Keratinocyte (primary cell): ENCODE results near the gene FHIP1A. TPM values are rescaled to one million over a fixed set of nuclear protein-coding genes. Genes with fewer than 3 reads are reported as not detected.

Experiments
- DNase-seq: peaks from one replicate; pipeline ENCODE4 v3.0.0-alpha.2; 2011; ENCODE audit warnings: low read depth, missing footprints, low spot score
- FAIRE-seq: peaks from 2 replicates; lab custom pipeline; 2011; peaks lifted over from hg19 to GRCh38; lab: Jason Lieb, UNC
- H2AFZ ChIP-seq: 2 replicates; pipeline ENCODE4 v1.6.0; 2012; ENCODE audit warnings: low read length, control low read depth, inconsistent platforms; ENCODE audit not compliant: control insufficient read depth
- H3K27ac ChIP-seq: 2 replicates; pipeline ENCODE4 v1.5.1; 2011; ENCODE audit warnings: low read length; ENCODE audit not compliant: control insufficient read depth, insufficient read depth
- H3K27me3 ChIP-seq: 3 replicates; pipeline ENCODE4 v1.6.0; 2011; ENCODE audit warnings: low read length; ENCODE audit not compliant: control insufficient read depth, insufficient read depth; ENCODE audit errors: extremely low read depth
- H3K36me3 ChIP-seq, 2 experiments: 2 replicates in 1 of 2; 3 replicates in 1 of 2; pipeline ENCODE4 v1.5.1; 2011; ENCODE audit warnings: low read length in 2 of 2, mild to moderate bottlenecking in 1 of 2; ENCODE audit not compliant: control insufficient read depth in 2 of 2, insufficient read depth in 2 of 2; ENCODE audit errors: extremely low read depth in 1 of 2
- H3K4me1 ChIP-seq: 3 replicates; pipeline ENCODE4 v1.5.1; 2011; ENCODE audit warnings: low read length; ENCODE audit not compliant: control insufficient read depth, insufficient read depth; ENCODE audit errors: extremely low read depth
- H3K4me2 ChIP-seq: 3 replicates; pipeline ENCODE4 v1.6.0; 2011; ENCODE audit warnings: low read depth, low read length; ENCODE audit not compliant: control insufficient read depth, insufficient read depth; ENCODE audit errors: extremely low read depth
- H3K4me3 ChIP-seq, 3 experiments: fragments of 200-600 bp in 1 of 3; sonication (generic) in 1 of 3; 2 replicates in 2 of 3; 3 replicates in 1 of 3; pipeline ENCODE4 v1.5.1; 2011 to 2016; ENCODE audit warnings: low read length in 3 of 3, mild to moderate bottlenecking in 3 of 3, control low read depth in 2 of 3, inconsistent platforms in 1 of 3, low read depth in 1 of 3, mixed read lengths in 1 of 3, mixed run types in 1 of 3, moderate library complexity in 1 of 3; ENCODE audit not compliant: control insufficient read depth in 2 of 3, insufficient read depth in 2 of 3; ENCODE audit errors: extremely low read depth in 1 of 3
- H3K79me2 ChIP-seq: 2 replicates; pipeline ENCODE4 v1.6.0; 2012; ENCODE audit warnings: low read length; ENCODE audit not compliant: control insufficient read depth, insufficient read depth
- H3K9ac ChIP-seq: 3 replicates; pipeline ENCODE4 v1.6.0; 2011; ENCODE audit warnings: low read length; ENCODE audit not compliant: control insufficient read depth, insufficient read depth; ENCODE audit errors: extremely low read depth
- H3K9me1 ChIP-seq: 3 replicates; pipeline ENCODE4 v1.6.0; 2011; ENCODE audit warnings: low read length; ENCODE audit not compliant: control insufficient read depth, insufficient read depth; ENCODE audit errors: extremely low read depth
- H3K9me3 ChIP-seq: 2 replicates; pipeline ENCODE4 v1.5.1; 2012; ENCODE audit warnings: low read depth, low read length; ENCODE audit not compliant: control insufficient read depth
- H4K20me1 ChIP-seq: 3 replicates; pipeline ENCODE4 v1.6.0; 2011; ENCODE audit warnings: low read length; ENCODE audit not compliant: control insufficient read depth, insufficient read depth; ENCODE audit errors: extremely low read depth
- CTCF ChIP-seq, 3 experiments: IDR thresholded peaks in 1 of 3; conservative IDR thresholded peaks in 1 of 3; optimal IDR thresholded peaks in 1 of 3; 2 replicates in 2 of 3; 3 replicates in 1 of 3; pipeline versions ENCODE3 to v1.5.1; 2011; ENCODE audit warnings: low read length in 3 of 3, mild to moderate bottlenecking in 3 of 3, moderate library complexity in 2 of 3, control low read depth in 1 of 3, inconsistent platforms in 1 of 3; ENCODE audit not compliant: insufficient read depth in 2 of 3; ENCODE audit errors: extremely low read depth in 1 of 3
- EZH2 ChIP-seq: IDR thresholded peaks from one replicate; pipeline ENCODE4 v1.6.1; 2012; ENCODE audit warnings: inconsistent platforms, mild to moderate bottlenecking, low read length, moderate library complexity
- dilution Hi-C: fragments of 300-500 bp; cut with MboI; formaldehyde crosslinking; loops from one replicate; pipeline ENCODE4 v1.7.0; 2020; ENCODE audit warnings: low sequenced_read_pairs; ENCODE audit not compliant: extremely low pct_ligation_motif_present
- polyA plus RNA-seq, 5 experiments: library from polyadenylated mRNA; depleted of rRNA in 3 of 5; stranded (reverse) in 3 of 5; stranded (forward) in 1 of 5; unstranded in 1 of 5; fragments of >200 nt; gene quantifications; 1 replicate in 1 of 5; 2 replicates in 3 of 5; 3 replicates in 1 of 5; pipeline versions ENCODE4 v1.2.1 to v1.2.3, GENCODE V29; 2011 to 2012; ENCODE audit warnings: missing spikeins in 2 of 5, low read depth in 1 of 5, low replicate concordance in 1 of 5

FHIP1A gene
- polyA plus RNA-seq, 1 donor (not counting 4 experiments of a cell fraction or from before 2014, with no cell fraction given): 13.4 TPM

- Histone ChIP-seq H3K9me3 (no peaks in the 10 kb centered on the region), H3K27me3 (no peaks in the 10 kb centered on the region), H3K79me2 (peaks cover 31% of the 10 kb centered on the region), H3K4me1 (peaks cover 62% of the 10 kb centered on the region), H3K9me1 (no peaks in the 10 kb centered on the region), H2AFZ (no peak overlapping the region), H3K4me2 (peak overlapping the region; percentile 69), H3K9ac (no peak overlapping the region), H3K27ac (peak overlapping the region; percentile 51), H4K20me1 (no peaks in the 10 kb centered on the region), H3K36me3 (no peaks in the 10 kb centered on the region), H3K4me3 (peak overlapping the region in 1 of 3 experiments; percentile 36)
- dilution Hi-C loops: no loop called here
- DNase-seq (no peak), FAIRE-seq (peak; percentile 93)
- TF ChIP-seq CTCF (optimal IDR thresholded peaks at IDR 0.05 in 1 of 3, IDR thresholded peaks at IDR 0.05 in 1 of 3, conservative IDR thresholded peaks at IDR 0.05 in 1 of 3; ENCODE audit: extremely low read depth in 1 of 3, insufficient read depth in 2 of 3, low read length in 3 of 3) (no peak), EZH2 (no peak)
These were observed 21.9 kb downstream of the FHIP1A start for GRCh38 chr4:151430740-151431457.

DNA sequence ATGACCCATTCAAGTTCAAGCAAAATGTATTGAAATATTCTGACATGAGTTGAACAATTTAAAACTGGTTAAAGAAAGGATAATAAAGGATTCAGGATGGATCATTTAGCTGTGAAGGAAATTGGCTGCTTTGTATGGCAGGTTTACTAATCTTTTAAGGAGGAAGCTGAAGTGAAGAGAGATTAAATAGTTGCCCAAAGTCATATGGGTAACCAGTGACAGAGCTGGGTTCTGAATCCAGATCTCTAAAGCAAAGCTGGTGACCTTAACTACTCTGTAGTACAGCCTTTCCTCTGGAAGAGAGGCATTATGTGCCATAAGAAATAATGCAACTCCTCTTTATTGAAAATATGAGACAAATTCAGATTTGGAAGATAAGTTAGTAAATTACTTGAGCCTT, 22.8 kb downstream of the FHIP1A start:
- H3K4me3 ChIP-seq: no peak overlapping the region
- H3K9ac ChIP-seq: no peak overlapping the region
- H3K27ac ChIP-seq: no peak overlapping the region
- no peaks in the 10 kb centered on the region for H3K9me3 ChIP-seq
- no peaks in the 10 kb centered on the region for H3K9me1 ChIP-seq
- H2AFZ ChIP-seq: no peak overlapping the region
- H3K79me2 ChIP-seq: peaks cover 35% of the 10 kb centered on the region
- DNase-seq: no peak
- FAIRE-seq: peak; percentile 48
- H3K27me3 ChIP-seq: no peaks in the 10 kb centered on the region
- no peak for TF ChIP-seq EZH2
- no peak for TF ChIP-seq CTCF (optimal IDR thresholded peaks at IDR 0.05 in 1 of 3, IDR thresholded peaks at IDR 0.05 in 1 of 3, conservative IDR thresholded peaks at IDR 0.05 in 1 of 3; ENCODE audit: extremely low read depth in 1 of 3, insufficient read depth in 2 of 3, low read length in 3 of 3)
- H3K4me1 ChIP-seq: peaks cover 62% of the 10 kb centered on the region
- dilution Hi-C loops: no loop called here
- H4K20me1 ChIP-seq: no peaks in the 10 kb centered on the region
- no peaks in the 10 kb centered on the region for H3K36me3 ChIP-seq
- H3K4me2 ChIP-seq: peak overlapping the region; percentile 69
